H54 (cell line): ENCODE data around the gene CADPS2.

Experiments
- DNase-seq: peaks from one replicate; pipeline ENCODE4 v3.0.0; 2011; ENCODE audit warnings: low spot score, mixed read lengths; ENCODE audit not compliant: insufficient read length
- FAIRE-seq: peaks from 3 replicates; lab custom pipeline; 2011; peaks lifted over from hg19 to GRCh38; lab: Jason Lieb, UNC
- POLR2A ChIP-seq: IDR thresholded peaks from 2 replicates; pipeline ENCODE4 v1.6.1; 2011; ENCODE audit warnings: low read depth, mild to moderate bottlenecking, low read length

The CADPS2 gene

DNA sequence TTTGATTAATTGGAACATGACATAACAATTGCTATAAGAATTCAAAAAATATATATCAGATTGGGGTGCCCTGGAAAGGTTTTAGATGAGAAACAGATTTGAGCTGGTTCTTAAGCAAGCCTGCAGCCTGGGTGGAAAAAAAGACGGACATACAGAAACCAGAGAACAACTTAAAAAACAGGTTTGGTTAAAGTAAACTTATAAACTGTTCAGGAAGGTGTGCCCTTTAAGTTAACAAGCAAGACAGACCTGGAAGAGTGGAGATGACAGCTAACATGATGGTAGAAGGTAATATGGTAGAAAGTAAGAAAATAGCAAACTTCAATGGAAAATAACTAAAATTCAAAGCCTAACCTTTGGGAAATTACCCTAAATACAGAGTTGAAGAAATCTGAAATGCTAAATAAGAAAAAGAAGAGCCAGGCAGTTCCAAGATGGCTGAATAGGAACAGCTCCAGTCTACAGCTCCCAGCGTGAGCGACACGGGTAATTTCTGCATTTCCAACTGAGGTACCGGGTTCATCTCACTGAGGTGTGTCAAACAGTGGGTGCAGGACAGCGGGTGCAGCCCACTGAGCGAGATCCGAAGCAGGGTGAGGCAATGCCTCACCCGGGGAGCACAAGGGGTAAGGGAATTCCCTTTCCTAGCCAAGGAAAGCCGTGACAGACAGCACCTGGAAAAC lies 52.2 kb downstream of the CADPS2 start:
- TF ChIP-seq POLR2A, result no peak
- DNase-seq, result no peak
- no peak for FAIRE-seq

DNA sequence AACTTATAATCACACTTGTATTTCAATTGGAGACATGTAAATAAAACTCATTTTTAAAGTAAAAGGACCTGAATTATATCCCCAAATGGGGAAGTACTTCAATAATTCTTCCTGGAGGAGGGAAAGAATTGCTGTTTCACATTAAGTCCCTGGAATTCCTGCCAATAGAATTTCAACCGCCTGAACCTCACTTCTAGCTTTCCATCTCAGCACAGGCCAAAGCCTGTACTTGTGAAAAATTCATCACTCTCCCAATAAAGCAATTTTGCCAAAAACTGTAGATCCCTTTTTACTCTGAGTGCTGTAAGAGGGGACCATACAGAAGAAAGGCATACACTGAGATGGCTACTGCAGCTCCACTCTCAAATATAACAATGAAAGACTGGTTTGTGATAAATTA lies 54.8 kb downstream of the CADPS2 start:
- TF ChIP-seq POLR2A, result no peak
- FAIRE-seq, result no peak
- no peak for DNase-seq

DNA sequence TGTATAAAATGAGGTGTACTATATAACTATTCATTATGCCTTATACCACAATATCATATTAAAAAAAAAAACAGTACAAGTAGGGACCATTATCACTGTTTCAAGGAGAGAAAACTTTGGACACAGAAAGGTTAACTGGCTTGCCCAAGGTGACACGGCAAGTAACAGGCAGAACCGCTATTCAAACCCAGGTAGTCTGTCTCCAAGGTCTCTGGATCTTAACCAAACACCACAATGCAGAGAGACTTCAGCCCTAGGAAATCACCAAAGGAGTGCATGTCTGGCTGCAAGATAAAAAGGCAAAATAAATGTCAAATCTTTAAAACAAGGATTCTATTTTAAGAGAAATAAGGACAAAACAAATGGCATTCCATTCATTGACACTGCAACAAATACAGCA lies 56.3 kb downstream of the CADPS2 start:
- TF ChIP-seq POLR2A, result no peak
- no peak for FAIRE-seq

DNA sequence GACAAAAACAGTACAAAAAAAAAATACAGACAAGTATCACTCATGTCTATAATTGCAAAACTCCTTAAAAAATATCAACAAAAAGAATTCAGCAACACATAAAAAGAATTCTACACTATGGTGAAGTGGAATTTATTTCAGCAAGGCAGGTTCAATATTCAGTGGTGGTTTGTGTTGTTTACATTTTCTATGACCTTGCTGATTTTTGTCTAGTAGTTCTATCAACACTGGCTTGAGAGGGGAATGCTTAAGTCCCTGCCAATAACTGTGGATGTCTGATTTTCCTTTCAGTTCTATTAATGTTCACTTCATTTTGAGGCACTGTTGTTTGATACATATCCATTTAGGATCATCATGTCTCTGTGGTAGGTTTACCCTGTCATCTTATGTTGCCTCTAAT lies 58.5 kb downstream of the CADPS2 start:
- FAIRE-seq (no peak), DNase-seq (no peak)
- TF ChIP-seq POLR2A, result no peak

More for the DNA sequence above, 56.3 kb downstream of the CADPS2 start:
- DNase-seq, result no peak

DNA sequence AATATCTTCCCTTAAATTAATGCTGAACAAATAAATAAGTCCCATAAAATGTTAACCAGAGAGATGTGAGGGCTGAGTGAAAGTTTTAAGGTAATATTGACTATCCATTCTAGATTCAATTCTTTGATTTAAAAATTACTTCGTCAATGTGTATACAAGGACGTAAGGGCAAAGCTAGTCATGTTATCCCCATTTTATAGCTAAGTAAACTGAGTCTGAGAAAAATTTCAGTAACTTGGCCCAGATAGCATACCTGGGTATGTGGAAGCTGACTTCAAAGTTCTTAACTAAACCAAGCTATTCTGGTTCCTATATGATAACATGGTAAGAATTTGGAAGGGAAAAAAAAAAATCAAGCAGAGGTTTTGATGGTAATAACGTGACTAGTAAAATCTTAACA lies 72.4 kb downstream of the CADPS2 start:
- FAIRE-seq (no peak), DNase-seq (no peak)
- no peak for TF ChIP-seq POLR2A

DNA sequence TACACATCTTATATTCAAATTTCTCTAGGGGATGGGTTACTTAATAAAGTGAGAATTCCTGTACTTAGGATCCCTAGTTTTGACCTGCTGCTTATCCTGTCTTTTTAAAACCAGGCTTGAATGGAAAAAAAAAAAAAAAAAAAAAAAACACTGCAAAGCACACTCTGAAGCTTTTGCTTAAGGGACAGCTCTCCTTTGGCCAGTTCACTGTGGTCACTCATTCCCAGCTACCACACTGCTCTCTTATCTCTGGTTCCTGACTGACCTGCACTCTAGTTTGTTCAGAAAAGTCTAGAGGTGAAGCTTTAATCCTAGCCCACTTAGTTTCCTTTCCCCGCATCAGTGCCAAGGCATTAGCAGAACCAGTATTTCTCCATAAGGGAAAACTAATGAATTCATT lies 82.4 kb downstream of the CADPS2 start:
- no peak for TF ChIP-seq POLR2A
- DNase-seq (no peak), FAIRE-seq (no peak)

DNA sequence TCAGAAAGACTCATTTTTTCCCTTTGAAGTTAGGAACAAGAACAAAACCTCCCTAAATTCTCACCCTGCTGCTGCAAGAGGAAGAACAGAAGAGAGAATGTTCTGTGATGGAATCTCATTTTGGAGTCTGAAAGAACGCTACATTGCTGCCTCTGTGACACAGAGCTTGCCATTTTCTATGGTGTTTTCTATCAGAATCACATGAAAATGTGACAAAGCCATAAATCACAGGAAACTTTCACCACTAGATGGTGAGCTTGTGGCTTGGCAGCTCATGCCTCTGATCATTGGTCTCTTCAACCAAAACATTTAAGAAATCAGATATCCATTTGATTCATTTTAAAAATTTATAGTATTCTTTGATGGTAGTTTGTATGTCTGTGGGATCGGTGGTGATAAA lies 82.9 kb downstream of the CADPS2 start:
- DNase-seq, result no peak
- FAIRE-seq, result peak; percentile 84
- TF ChIP-seq POLR2A, result no peak

DNA sequence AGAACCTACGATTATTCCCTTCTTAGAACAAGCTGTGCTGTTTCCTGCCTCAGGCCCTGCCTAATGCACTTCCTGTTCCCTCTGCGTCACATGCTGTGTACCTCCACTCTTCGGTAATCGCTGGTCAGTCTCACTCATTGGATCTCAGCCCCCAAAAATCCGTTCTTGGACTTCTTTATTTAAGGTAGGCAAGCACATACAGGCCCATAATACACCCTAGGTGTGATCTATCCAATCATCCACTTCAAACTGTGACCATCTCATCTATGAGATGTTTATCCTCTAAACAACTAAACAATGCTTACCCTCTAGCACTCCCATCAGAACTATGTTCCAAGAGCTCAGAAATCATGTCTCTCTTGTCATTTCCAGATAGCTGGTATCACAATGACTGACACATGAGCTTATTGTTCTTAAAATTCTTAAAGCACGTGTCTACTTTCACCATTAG lies 83.9 kb downstream of the CADPS2 start:
- FAIRE-seq, result no peak
- DNase-seq, result no peak
- no peak for TF ChIP-seq POLR2A

DNA sequence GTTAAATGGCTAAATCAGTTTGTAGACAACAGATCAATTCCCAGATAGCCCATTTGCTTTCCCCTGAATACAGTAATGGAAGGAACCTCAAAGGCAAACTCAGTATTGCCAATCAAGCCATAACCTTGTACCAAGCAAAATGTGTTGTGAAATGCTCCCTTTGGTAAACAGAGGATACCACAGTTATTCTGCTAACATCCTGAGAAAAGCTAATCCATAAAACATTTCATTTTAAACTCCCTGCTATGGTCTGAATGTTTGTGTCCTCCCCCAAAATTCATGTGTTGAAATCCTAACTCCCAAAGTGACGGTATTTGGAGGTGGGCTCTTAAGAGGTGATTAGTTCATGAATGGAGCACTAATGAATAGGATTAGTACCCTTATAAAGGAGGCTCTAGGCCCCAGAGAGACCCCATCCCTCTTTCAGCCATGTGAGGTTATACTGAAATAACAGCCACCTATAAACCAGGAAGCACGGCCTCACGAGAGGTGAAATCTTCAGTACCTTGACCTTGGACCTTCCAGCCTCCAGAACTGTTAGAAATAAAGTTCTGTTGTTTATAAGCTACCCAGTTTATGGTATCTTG lies 94.2 kb downstream of the CADPS2 start:
- DNase-seq (no peak), FAIRE-seq (no peak)
- no peak for TF ChIP-seq POLR2A

DNA sequence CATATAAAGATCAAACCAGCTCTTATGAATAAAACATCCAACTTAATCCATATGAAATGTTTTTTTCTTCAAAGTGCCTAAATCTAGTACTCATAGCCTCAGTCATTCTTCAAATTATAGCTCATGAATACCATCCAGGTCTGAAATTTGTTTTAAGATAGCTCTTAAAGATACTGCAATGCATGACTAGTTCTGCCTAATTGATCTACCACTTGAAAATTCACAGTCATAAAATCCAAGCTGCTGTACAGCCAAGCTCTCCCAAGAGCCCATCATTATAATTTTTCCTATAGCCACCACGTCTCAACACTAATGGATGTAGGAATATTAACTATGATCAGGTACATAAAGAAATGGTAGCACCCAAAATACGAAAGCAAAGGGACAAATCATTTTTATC lies 95.7 kb downstream of the CADPS2 start:
- FAIRE-seq (no peak), DNase-seq (no peak)
- TF ChIP-seq POLR2A, result no peak

DNA sequence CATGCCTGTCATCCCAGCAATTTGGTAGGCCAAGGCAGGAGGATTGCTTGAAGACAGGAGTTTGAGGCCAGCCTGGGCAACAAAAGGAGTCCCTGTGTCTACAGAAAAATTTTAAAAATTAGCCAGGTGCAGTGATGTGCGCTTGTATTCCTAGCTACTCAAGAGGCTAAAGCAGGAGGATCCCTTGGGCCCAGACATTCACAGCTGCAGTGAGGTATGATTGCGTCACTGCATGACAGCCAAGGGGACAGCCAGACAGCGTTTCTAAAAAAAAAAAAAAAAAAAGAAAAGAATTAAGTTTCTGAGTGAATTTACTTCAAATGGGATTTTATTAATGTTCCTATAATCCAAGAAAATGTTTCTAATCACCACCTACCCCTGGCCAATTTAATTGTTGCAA lies 96.1 kb downstream of the CADPS2 start:
- no peak for TF ChIP-seq POLR2A
- FAIRE-seq, result no peak
- no peak for DNase-seq

DNA sequence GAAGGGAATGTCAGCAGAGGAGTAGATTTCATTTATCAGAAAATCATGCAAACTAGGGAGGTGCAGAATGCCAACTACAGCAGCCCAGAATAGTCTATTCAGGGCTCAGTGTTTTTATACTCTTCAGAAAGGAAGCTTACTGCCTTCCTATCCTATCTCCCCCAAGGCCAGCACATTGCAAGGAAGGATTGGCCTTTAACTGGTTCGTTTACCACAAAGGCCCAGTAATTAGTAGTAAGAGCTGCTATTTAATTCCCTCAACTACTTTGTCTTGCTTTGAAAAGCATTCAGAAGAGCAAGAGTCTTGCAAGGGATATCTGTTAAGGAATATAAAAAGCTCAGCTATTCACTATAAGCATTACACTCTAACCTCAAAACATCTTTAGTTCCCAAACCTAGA lies 97.1 kb downstream of the CADPS2 start:
- FAIRE-seq, result no peak
- no peak for DNase-seq
- no peak for TF ChIP-seq POLR2A

DNA sequence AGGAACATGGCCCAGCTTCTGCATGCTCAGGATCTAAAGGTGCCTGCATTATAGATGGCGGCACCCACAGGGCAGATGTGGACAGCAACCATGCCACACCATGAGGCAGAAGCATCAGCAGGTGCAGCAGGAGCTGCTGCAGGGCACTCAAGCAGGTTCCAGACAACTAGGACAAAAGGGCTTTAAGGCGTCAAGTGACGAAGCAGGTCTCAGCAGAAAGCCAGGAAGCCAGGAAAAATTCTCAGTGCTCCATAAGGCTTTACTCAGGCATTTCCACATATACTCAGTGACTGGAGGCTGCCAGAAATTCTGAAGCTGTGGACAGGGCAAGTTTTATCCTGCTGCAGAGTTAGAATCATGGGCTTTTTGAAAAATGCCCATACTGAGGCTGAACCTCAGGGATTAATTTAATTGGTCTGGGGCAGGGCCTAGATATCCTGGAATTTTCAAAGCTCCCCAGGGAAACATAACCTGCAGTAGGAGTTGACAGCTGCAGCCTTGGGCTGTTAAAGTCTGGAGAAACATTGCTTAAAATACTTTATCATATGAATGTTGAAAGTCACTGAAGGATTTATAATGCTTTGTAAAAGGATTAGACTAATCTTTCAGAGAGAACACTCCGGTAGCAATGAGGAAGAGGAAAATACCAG lies 115.4 kb downstream of the CADPS2 start:
- TF ChIP-seq POLR2A, result no peak
- DNase-seq (no peak), FAIRE-seq (no peak)

DNA sequence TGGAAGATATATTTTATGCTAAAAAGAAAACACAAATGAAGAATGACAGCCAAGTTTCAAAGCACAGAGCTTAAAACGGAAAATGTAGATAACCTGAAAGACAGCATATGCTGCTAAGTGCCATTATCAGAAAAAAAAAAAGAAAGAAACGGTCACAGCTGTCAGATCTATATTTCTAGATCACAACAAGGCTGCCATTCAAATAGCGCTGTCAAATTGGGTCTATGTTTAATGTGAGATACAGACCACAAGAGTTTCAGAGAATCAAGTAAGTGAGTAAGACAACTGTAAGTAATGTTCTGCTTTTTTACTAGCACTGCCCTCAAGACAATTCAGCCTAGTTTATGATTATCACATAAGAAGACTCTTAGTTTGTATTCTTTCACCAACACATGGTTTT lies 117.4 kb downstream of the CADPS2 start:
- TF ChIP-seq POLR2A, result no peak
- DNase-seq (no peak), FAIRE-seq (no peak)

DNA sequence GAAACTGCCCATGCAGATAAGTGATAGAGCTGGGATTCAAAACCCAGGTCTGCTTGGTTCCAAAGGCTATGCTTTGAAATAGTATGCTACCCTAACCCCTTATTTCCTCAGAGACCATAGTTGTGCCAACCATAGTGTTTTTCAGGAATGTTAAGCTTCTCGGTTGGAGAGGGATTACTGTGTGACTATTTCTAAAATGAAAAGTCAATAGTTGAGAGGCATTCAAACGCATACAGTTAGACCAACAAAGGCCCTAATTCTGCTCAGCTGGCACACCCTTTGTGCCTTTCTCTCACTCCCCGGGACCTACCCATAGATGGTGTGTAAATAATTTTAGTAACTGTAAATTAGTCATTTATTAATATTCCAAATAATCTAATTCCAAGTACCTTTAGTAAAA lies 118.9 kb downstream of the CADPS2 start:
- DNase-seq (no peak), FAIRE-seq (no peak)
- no peak for TF ChIP-seq POLR2A
